Stimulated activated CD4-positive, alpha-beta T cell treated with anti-CD3 and anti-CD28 coated beads, Interleukin-1b, Interleukin-23, amount 100 ng/mL, for 48 hours (primary cell): ENCODE results near the gene GBP3.
"Not testable (repeated sequence)": the region's sequence is repeated elsewhere in the genome, so short reads cannot be mapped to it uniquely, and the experiment has no call there.

Source experiments
- DNase-seq: peaks from one replicate; pipeline ENCODE4 v3.0.0-alpha.2; 2020

Gene GBP3

DNA sequence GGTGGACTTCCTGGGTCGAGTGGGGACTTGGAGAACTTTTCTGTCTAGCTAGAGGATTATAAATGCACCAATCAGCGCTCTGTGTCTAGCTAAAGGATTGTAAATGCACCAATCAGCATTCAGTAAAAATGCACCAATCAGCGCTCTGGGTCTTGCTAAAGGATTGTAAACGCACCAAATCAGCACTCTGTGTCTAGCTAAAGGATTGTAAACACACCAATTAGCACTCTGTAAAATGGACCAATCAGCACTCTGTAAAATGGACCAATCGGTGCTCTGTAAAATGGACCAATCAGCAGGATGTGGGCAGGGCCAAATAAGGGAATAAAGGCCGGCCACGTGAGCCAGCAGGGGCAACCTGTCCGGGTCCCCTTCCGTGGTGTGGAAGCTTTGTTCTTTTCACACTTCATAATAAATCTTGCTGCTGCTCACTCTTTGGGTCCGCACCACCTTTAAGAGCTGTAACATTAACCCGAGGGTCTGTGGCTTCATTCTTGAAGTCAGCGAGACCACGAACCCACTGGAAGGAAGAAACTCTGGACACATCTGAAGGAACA is 48.0 kb downstream of the GBP3 start:
- DNase-seq, result not testable (repeated sequence)

DNA sequence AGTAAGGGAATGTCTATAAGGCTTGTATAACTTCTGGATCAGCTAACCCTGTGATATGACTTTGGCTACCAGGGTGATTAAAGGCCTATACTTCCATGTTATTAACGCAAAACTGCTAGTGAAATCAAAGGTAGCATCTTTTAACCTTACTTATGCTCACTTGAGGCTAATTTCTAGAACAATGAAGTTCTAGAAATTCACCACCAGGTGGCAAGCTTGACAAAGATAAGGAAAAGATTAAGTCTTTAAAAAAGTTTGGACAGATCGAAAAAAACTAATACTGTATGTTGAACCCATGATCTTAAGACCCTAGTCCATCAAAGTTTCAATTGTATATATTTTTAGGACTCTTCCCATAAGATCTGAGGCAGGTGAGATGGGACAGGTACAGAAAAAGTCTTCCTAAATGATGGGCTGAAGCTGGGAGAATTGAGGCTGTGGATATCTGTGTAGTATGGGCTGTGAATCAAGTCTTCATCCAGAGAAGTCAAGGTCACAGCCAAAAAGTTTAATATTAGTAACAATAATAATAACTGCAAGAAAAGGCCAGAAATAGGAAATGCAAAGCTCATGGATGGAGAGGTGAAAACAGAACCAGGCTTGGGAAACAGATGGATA is 49.0 kb downstream of the GBP3 start:
- DNase-seq, result no peak

DNA sequence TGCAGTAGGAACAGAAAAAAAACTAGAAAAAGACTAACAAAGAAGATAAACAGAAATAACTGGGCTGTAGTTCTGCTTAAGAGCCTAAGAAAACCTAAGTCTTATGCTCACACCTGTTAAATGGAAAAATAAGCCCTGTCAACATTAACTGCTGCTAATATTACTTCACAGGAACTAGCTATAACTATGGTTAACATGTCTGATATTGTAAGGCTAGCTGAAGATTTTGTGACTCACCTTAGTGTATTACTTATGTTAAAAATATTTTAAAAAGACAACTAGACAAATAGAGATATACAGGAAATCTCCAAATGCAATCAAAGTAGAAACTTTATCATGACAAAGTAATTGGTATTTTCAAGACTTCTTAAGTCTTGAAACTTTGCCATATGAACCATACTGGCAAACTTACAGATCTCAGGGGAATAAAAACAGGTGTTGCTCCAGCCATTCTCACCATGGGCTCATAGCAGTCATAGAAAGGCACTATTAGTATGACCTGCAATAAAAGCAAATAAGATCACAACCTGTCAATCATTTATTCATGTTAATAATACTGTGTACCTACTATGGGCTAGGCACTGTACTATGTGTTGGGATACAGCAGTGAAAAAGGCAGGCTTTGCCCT is 60.9 kb downstream of the GBP3 start:
- DNase-seq, result no peak

DNA sequence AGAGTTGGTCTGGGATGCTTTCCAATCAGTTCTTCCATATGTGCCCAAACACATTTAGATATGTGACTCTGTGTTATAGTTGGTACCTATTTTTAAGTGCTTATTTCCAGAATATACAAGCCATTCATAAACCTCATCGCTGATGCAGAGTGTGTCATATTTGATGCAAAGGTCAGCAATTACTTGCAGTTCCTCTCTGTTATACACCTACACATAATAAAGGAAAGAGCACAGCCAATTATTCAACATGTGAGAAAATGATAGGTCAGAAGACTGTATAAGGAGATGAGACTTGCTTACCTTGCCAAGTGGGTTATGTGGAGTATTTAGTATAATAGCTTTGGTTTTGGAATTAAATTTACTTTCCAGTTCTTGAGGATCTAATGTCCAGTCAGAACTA is 61.6 kb downstream of the GBP3 start:
- DNase-seq, result no peak
